HEK293T (cell line): Measurements from ENCODE around the gene PPP1R12B.
A peak's percentile ranks its signal among the peaks of the same experiment; 100 is the strongest.

Experiments
- CTCF ChIA-PET: fragments of 350-600 bp; formaldehyde crosslinking; extraction: SDS; loops from one replicate; lab custom pipeline; 2021; ENCODE audit warnings: antibody characterized with exemption, inconsistent platforms; lab: Yijun Ruan, JAX
- POLR2A ChIA-PET: fragments of 350-600 bp; formaldehyde crosslinking; extraction: SDS; loops from one replicate; lab custom pipeline; 2020; ENCODE audit warnings: antibody characterized with exemption, inconsistent platforms; lab: Yijun Ruan, JAX
- DNase-seq: peaks from one replicate; pipeline ENCODE4 v3.0.0; 2012; ENCODE audit warnings: mixed read lengths; ENCODE audit errors: extremely low spot score
- ARNT ChIP-seq: fragments of 450-650 bp; IDR thresholded peaks from 2 replicates; pipeline ENCODE4 v1.6.1; 2017; ENCODE audit warnings: mild to moderate bottlenecking
- BHLHE40 ChIP-seq: fragments of 450-650 bp; IDR thresholded peaks from 2 replicates; pipeline ENCODE4 v1.6.1; 2016; ENCODE audit warnings: mild to moderate bottlenecking, moderate library complexity, borderline replicate concordance
- CTBP1 ChIP-seq: fragments of 450-650 bp; IDR thresholded peaks from 2 replicates; pipeline ENCODE4 v1.6.1; 2016; ENCODE audit warnings: borderline replicate concordance
- ELF4 ChIP-seq: fragments of 450-650 bp; IDR thresholded peaks from 2 replicates; pipeline ENCODE4 v1.6.1; 2017; ENCODE audit warnings: antibody characterized with exemption
- FOXA1 ChIP-seq: fragments of 450-650 bp; IDR thresholded peaks from 2 replicates; pipeline ENCODE4 v1.6.1; 2016; ENCODE audit warnings: mild to moderate bottlenecking
- FOXK2 ChIP-seq: fragments of 450-650 bp; IDR thresholded peaks from 2 replicates; pipeline ENCODE4 v1.6.1; 2016; ENCODE audit warnings: mild to moderate bottlenecking
- FOXM1 ChIP-seq: fragments of 450-650 bp; IDR thresholded peaks from 2 replicates; pipeline ENCODE4 v1.6.1; 2017; ENCODE audit warnings: mild to moderate bottlenecking, borderline replicate concordance
- HDGF ChIP-seq: fragments of 450-650 bp; IDR thresholded peaks from 2 replicates; pipeline ENCODE4 v1.6.1; 2017; ENCODE audit warnings: antibody characterized with exemption, borderline replicate concordance
- L3MBTL2 ChIP-seq: fragments of 450-650 bp; conservative IDR thresholded peaks from 2 replicates; pipeline ENCODE4 v1.6.1; 2016; ENCODE audit warnings: mild to moderate bottlenecking
- LEF1 ChIP-seq: fragments of 450-650 bp; IDR thresholded peaks from 2 replicates; pipeline ENCODE4 v1.6.1; 2017; ENCODE audit warnings: mild to moderate bottlenecking, borderline replicate concordance
- NFRKB ChIP-seq: fragments of 450-650 bp; IDR thresholded peaks from 2 replicates; pipeline ENCODE4 v1.6.1; 2016; ENCODE audit warnings: mild to moderate bottlenecking, moderate library complexity
- SP1 ChIP-seq: fragments of 450-650 bp; IDR thresholded peaks from 2 replicates; pipeline ENCODE4 v1.6.1; 2017
- SUZ12 ChIP-seq: fragments of 450-650 bp; IDR thresholded peaks from 2 replicates; pipeline ENCODE4 v1.6.1; 2016; ENCODE audit warnings: mild to moderate bottlenecking
- TARDBP ChIP-seq: fragments of 450-650 bp; IDR thresholded peaks from 2 replicates; pipeline ENCODE4 v1.6.1; 2016
- ZNF384 ChIP-seq: fragments of 450-650 bp; IDR thresholded peaks from 2 replicates; pipeline ENCODE4 v1.6.1; 2016
- TF ChIP-seq, protein P1 (sequence below): fragments of 450-650 bp; IDR thresholded peaks from 2 replicates; pipeline ENCODE4 v1.6.1; 2016

PPP1R12B gene

DNA sequence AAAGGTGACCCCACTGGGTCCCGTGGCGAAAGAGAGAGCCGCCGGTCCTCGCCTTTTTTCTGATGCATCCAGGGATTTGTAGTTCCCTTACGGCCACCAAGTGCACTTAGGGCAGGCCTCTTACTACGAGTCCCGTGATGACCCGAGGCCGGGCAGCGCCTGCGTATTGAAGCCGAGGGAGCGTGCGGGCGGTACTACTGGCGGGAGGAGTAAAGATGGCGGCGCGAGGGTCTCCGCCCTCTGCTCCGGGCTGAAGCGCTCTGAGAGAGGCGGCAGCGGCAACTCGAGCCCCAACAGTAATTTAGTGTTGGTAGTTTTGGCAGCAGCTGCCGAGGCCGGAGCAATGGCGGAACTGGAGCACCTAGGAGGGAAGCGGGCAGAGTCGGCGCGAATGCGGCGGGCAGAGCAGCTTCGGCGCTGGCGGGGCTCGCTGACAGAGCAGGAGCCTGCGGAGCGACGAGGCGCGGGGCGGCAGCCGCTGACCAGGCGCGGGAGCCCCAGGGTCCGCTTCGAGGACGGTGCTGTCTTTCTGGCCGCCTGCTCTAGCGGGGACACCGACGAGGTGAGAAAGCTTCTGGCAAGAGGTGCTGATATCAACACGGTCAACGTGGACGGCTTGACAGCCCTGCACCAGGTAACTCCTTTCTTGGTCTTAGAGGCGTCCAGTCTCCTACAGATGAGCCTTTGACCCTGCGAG is at the start of gene PPP1R12B:
TSS of gene PPP1R12B (plus strand) at position 191 of the 697 bp plus-strand sequence. CDS start at position 344, 153 bp downstream.
- ChIA-PET POLR2A (no interaction called here), CTCF (interaction anchor here (1.1 kb wide), 1 partner anchor 251 kb away, joined by 3 read pairs; no protein-coding TSS in a partner anchor)
- peak; percentile 78 for TF ChIP-seq ELF4
- no peak for TF ChIP-seq CTBP1
- TF ChIP-seq L3MBTL2, result peak; percentile 85
- no peak for TF ChIP-seq TARDBP
- DNase-seq, result peak; percentile 94

- POLR2A ChIA-PET, result no interaction called here
- DNase-seq, result no peak
- TF ChIP-seq CTBP1 (no peak), L3MBTL2 (no peak), HDGF (no peak), LEF1 (no peak)
- CTCF ChIA-PET, result no interaction called here
Observed at GRCh38 chr1:202302166-202302565, 46.3 kb upstream of the PPP1R12B start.

- CTCF ChIA-PET, result interaction anchor here (3.1 kb wide), 1 partner anchor 12 kb away, joined by 12 read pairs; no protein-coding TSS in a partner anchor
- POLR2A ChIA-PET, result no interaction called here
- no peak for TF ChIP-seq ELF4
- no peak for TF ChIP-seq L3MBTL2
- TF ChIP-seq TARDBP, result no peak
- no peak for TF ChIP-seq FOXK2
- no peak for TF ChIP-seq SUZ12
- no peak for TF ChIP-seq SP1
- TF ChIP-seq NFRKB, result no peak
- TF ChIP-seq FOXA1, result no peak
- no peak for TF ChIP-seq HDGF
- no peak for TF ChIP-seq FOXM1
- TF ChIP-seq, protein P1, sequence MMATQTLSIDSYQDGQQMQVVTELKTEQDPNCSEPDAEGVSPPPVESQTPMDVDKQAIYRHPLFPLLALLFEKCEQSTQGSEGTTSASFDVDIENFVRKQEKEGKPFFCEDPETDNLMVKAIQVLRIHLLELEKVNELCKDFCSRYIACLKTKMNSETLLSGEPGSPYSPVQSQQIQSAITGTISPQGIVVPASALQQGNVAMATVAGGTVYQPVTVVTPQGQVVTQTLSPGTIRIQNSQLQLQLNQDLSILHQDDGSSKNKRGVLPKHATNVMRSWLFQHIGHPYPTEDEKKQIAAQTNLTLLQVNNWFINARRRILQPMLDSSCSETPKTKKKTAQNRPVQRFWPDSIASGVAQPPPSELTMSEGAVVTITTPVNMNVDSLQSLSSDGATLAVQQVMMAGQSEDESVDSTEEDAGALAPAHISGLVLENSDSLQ, result no peak
- no peak for TF ChIP-seq BHLHE40
- TF ChIP-seq CTBP1, result no peak
- TF ChIP-seq ZNF384, result no peak
- no peak for TF ChIP-seq LEF1
- no peak for TF ChIP-seq ARNT
- DNase-seq, result no peak
Observed at GRCh38 chr1:202304375-202304774, 44.1 kb upstream of the PPP1R12B start.

- CTCF ChIA-PET, result interaction anchor here (3.1 kb wide), 1 partner anchor 11 kb away, joined by 12 read pairs; no protein-coding TSS in a partner anchor
- POLR2A ChIA-PET, result no interaction called here
- TF ChIP-seq CTBP1, result no peak
- TF ChIP-seq ZNF384, result no peak
- no peak for TF ChIP-seq HDGF
- TF ChIP-seq TARDBP, result no peak
- TF ChIP-seq LEF1, result no peak
- TF ChIP-seq L3MBTL2, result no peak
- TF ChIP-seq SP1, result no peak
- no peak for TF ChIP-seq NFRKB
- TF ChIP-seq BHLHE40, result no peak
- no peak for DNase-seq
Observed at GRCh38 chr1:202305168-202305567, 43.3 kb upstream of the PPP1R12B start.

GRCh38 chr1:202306535-202307345 is 41.8 kb upstream of the PPP1R12B start:
- CTCF ChIA-PET, result interaction anchor here (0.6 to 3.1 kb wide), 4 partner anchors 9 to 152 kb away, joined by 3 to 12 read pairs (median 4); no protein-coding TSS in a partner anchor
- POLR2A ChIA-PET, result no interaction called here
- DNase-seq, result no peak
- TF ChIP-seq, protein P1, result no peak
- TF ChIP-seq ZNF384, result no peak
- no peak for TF ChIP-seq HDGF
- no peak for TF ChIP-seq FOXA1
- no peak for TF ChIP-seq CTBP1
- no peak for TF ChIP-seq FOXK2
- no peak for TF ChIP-seq SP1
- no peak for TF ChIP-seq NFRKB
- no peak for TF ChIP-seq ARNT
- TF ChIP-seq LEF1, result no peak
- TF ChIP-seq L3MBTL2, result no peak
- TF ChIP-seq FOXM1, result no peak
- TF ChIP-seq SUZ12, result no peak
- TF ChIP-seq TARDBP, result no peak
- no peak for TF ChIP-seq ELF4

GRCh38 chr1:202310071-202310725 is 38.3 kb upstream of the PPP1R12B start:
- CTCF ChIA-PET, result no interaction called here
- no peak for TF ChIP-seq SUZ12
- no peak for TF ChIP-seq L3MBTL2
- no peak for TF ChIP-seq LEF1
- no peak for TF ChIP-seq FOXM1
- TF ChIP-seq ARNT, result no peak
- no peak for TF ChIP-seq BHLHE40
- no peak for TF ChIP-seq FOXK2
- POLR2A ChIA-PET, result no interaction called here
- no peak for DNase-seq
